H9 (cell line): ENCODE data around the gene FTO. TPM values are rescaled to one million over a fixed set of nuclear protein-coding genes. Genes with fewer than 3 reads are reported as not detected.

Source experiments
- DNase-seq: peaks from one replicate; pipeline ENCODE4 v3.0.0-alpha.2; 2017
- H2AFZ ChIP-seq: one replicate; pipeline ENCODE4 v1.6.1; 2013; ENCODE audit warnings: mild to moderate bottlenecking, low read length, control low read depth, moderate library complexity
- H2AK5ac ChIP-seq: 2 replicates; pipeline ENCODE4 v1.6.1; 2013; ENCODE audit warnings: low read length, control low read depth, mixed read lengths; ENCODE audit not compliant: insufficient read length
- H2BK120ac ChIP-seq: one replicate; pipeline ENCODE4 v1.6.1; 2013; ENCODE audit warnings: low read depth, mild to moderate bottlenecking, low read length, control low read depth, inconsistent platforms; ENCODE audit not compliant: poor library complexity, severe bottlenecking
- H2BK12ac ChIP-seq: 2 replicates; pipeline ENCODE4 v1.6.1; 2013; ENCODE audit warnings: low read length, control low read depth, mixed read lengths, low read depth; ENCODE audit not compliant: insufficient read length
- H2BK15ac ChIP-seq: 2 replicates; pipeline ENCODE4 v1.6.1; 2013; ENCODE audit warnings: low read depth, low read length, control low read depth
- H2BK20ac ChIP-seq: one replicate; pipeline ENCODE4 v1.6.1; 2013; ENCODE audit warnings: low read depth, mild to moderate bottlenecking, low read length, control low read depth, inconsistent platforms; ENCODE audit not compliant: poor library complexity, severe bottlenecking
- H2BK5ac ChIP-seq: 2 replicates; pipeline ENCODE4 v1.6.1; 2013; ENCODE audit warnings: low read length, control low read depth, mixed read lengths; ENCODE audit not compliant: insufficient read length
- H3K14ac ChIP-seq: 2 replicates; pipeline ENCODE4 v1.6.1; 2013; ENCODE audit warnings: low read length, control low read depth; ENCODE audit not compliant: insufficient read depth
- H3K18ac ChIP-seq: 2 replicates; pipeline ENCODE4 v1.6.1; 2013; ENCODE audit warnings: low read depth, mild to moderate bottlenecking, mixed read lengths, low read length, control low read depth; ENCODE audit not compliant: insufficient read length
- H3K23ac ChIP-seq: 2 replicates; pipeline ENCODE4 v1.6.1; 2013; ENCODE audit warnings: low read length, control low read depth, mixed read lengths, low read depth; ENCODE audit not compliant: insufficient read length
- H3K23me2 ChIP-seq: 2 replicates; pipeline ENCODE4 v1.6.1; 2013; ENCODE audit warnings: low read depth, mild to moderate bottlenecking, mixed read lengths, low read length, control low read depth; ENCODE audit not compliant: insufficient read length, poor library complexity, severe bottlenecking
- H3K27ac ChIP-seq: 2 replicates; pipeline ENCODE4 v1.5.1; 2013; ENCODE audit warnings: low read length, control low read depth, mixed read lengths, low read depth; ENCODE audit not compliant: insufficient read length
- H3K27me3 ChIP-seq: 2 replicates; pipeline ENCODE4 v1.6.1; 2013; ENCODE audit warnings: low read length, control low read depth, inconsistent platforms; ENCODE audit not compliant: insufficient read depth
- H3K4ac ChIP-seq: 2 replicates; pipeline ENCODE4 v1.6.1; 2013; ENCODE audit warnings: low read depth, mild to moderate bottlenecking, control low read depth, inconsistent platforms, low read length, moderate library complexity
- H3K4me1 ChIP-seq: 2 replicates; pipeline ENCODE4 v1.6.1; 2013; ENCODE audit warnings: low read length, control low read depth, inconsistent platforms; ENCODE audit not compliant: insufficient read depth
- H3K4me2 ChIP-seq: 2 replicates; pipeline ENCODE4 v1.6.1; 2013; ENCODE audit warnings: low read length, control low read depth, mixed read lengths; ENCODE audit not compliant: insufficient read length, insufficient read depth
- H3K56ac ChIP-seq: 2 replicates; pipeline ENCODE4 v1.6.1; 2013; ENCODE audit warnings: low read depth, mild to moderate bottlenecking, mixed read lengths, low read length, control low read depth; ENCODE audit not compliant: insufficient read length
- H3K79me1 ChIP-seq: 2 replicates; pipeline ENCODE4 v1.6.1; 2013; ENCODE audit warnings: low read depth, mild to moderate bottlenecking, moderate library complexity, low read length, control low read depth, inconsistent platforms; ENCODE audit not compliant: insufficient read depth, poor library complexity, severe bottlenecking
- H3K79me2 ChIP-seq: 2 replicates; pipeline ENCODE4 v1.6.1; 2013; ENCODE audit warnings: low read length, control low read depth, inconsistent platforms; ENCODE audit not compliant: insufficient read depth
- H3K9ac ChIP-seq: 2 replicates; pipeline ENCODE4 v1.6.1; 2013; ENCODE audit warnings: low read length, control low read depth, mixed read lengths; ENCODE audit not compliant: insufficient read length; ENCODE audit errors: extremely low read depth
- H3K9me3 ChIP-seq: one replicate; pipeline ENCODE4 v1.6.1; 2013; ENCODE audit warnings: low read depth, low read length, inconsistent platforms; ENCODE audit not compliant: control insufficient read depth
- H3T11ph ChIP-seq: one replicate; pipeline ENCODE4 v1.6.1; 2013; ENCODE audit warnings: mild to moderate bottlenecking, low read length, control low read depth, inconsistent platforms
- H4K20me1 ChIP-seq: one replicate; pipeline ENCODE4 v1.6.1; 2013; ENCODE audit not compliant: control insufficient read depth, insufficient read length, insufficient read depth
- H4K5ac ChIP-seq: 2 replicates; pipeline ENCODE4 v1.6.1; 2013; ENCODE audit warnings: low read depth, mild to moderate bottlenecking, mixed read lengths, low read length, control low read depth; ENCODE audit not compliant: insufficient read length
- H4K8ac ChIP-seq: replicated peaks from 2 replicates; pipeline ENCODE4 v1.6.1; 2013; ENCODE audit warnings: low read length, control low read depth, mixed read lengths, low read depth; ENCODE audit not compliant: insufficient read length
- H4K91ac ChIP-seq: 2 replicates; pipeline ENCODE4 v1.6.1; 2013; ENCODE audit warnings: low read depth, mild to moderate bottlenecking, moderate library complexity, mixed read lengths, low read length, control low read depth; ENCODE audit not compliant: insufficient read length
- H3K27ac Mint-ChIP-seq, 3 experiments: 2 replicates in 2 of 3; 3 replicates in 1 of 3; pipeline ENCODE4 v1.8.0; 2020 to 2021; ENCODE audit warnings: mixed read lengths in 3 of 3, mild to moderate bottlenecking in 1 of 3, moderate library complexity in 1 of 3
- H3K27me3 Mint-ChIP-seq: 2 replicates; pipeline ENCODE4 v1.8.0; 2021; ENCODE audit warnings: low read depth, mild to moderate bottlenecking, moderate library complexity, mixed read lengths
- H3K36me3 Mint-ChIP-seq, 3 experiments: 2 replicates in 2 of 3; 3 replicates in 1 of 3; pipeline ENCODE4 v1.8.0; 2020 to 2021; ENCODE audit warnings: low read depth in 3 of 3, mixed read lengths in 3 of 3; ENCODE audit not compliant: insufficient read depth in 1 of 3
- H3K4me1 Mint-ChIP-seq, 2 experiments: 2 replicates each; pipeline ENCODE4 v1.8.0; 2020; ENCODE audit warnings: mixed read lengths in 2 of 2
- H3K4me3 Mint-ChIP-seq, 2 experiments: 2 replicates in 1 of 2; 3 replicates in 1 of 2; pipeline ENCODE4 v1.8.0; 2020 to 2021; ENCODE audit warnings: mild to moderate bottlenecking in 2 of 2, mixed read lengths in 2 of 2, moderate library complexity in 1 of 2
- H3K9me3 Mint-ChIP-seq, 2 experiments: 2 replicates in 1 of 2; 3 replicates in 1 of 2; pipeline ENCODE4 v1.8.0; 2020; ENCODE audit warnings: mild to moderate bottlenecking in 2 of 2, mixed read lengths in 2 of 2, moderate library complexity in 1 of 2
- WGBS: extraction: QIAGEN DNeasy Blood & Tissue Kit; methylation state at CpG from one replicate; pipeline ENCODE4 v1.1.7; 2013; ENCODE audit warnings: missing lambda C conversion rate, low lambda C conversion rate, mixed read lengths; ENCODE audit not compliant: insufficient read length; ENCODE audit errors: extremely low coverage; 5-methylcytosine and 5-hydroxymethylcytosine counted together
- total RNA-seq: library from RNA; stranded (reverse); gene quantifications from 2 replicates; pipeline ENCODE4 v1.2.1, GENCODE V29; 2021
- TF ChIP-seq, protein P1 (sequence below): fragments of 200-600 bp; sonication (generic); conservative IDR thresholded peaks from 3 replicates; pipeline ENCODE4 v1.8.0; 2021; ENCODE audit warnings: antibody characterized with exemption, mild to moderate bottlenecking

The FTO gene
- total RNA-seq, 1 experiment from 2014 or later = 67.9 TPM

- no peaks in the 10 kb centered on the region for H3K4me1 ChIP-seq
- no peak overlapping the region for H3K56ac ChIP-seq
- H2BK12ac ChIP-seq = no peak overlapping the region
- no peaks in the 10 kb centered on the region for H3K27me3 ChIP-seq
- H2BK120ac ChIP-seq = no peak overlapping the region
- Mint-ChIP-seq H3K27me3 (no peaks in the 10 kb centered on the region), H3K36me3 (no peaks in the 10 kb centered on the region), H3K27ac (no peak overlapping the region; a peak in 1 of 7 replicates), H3K4me1 (peaks cover 3 to 5% of the 10 kb centered on the region in 2 experiments; a peak in 3 of 4 replicates), H3K9me3 (no peaks in the 10 kb centered on the region), H3K4me3 (no peak overlapping the region)
- no peaks in the 10 kb centered on the region for H3K79me2 ChIP-seq
- no peak overlapping the region for H4K8ac ChIP-seq
- no peak overlapping the region for H3K18ac ChIP-seq
- H3K23ac ChIP-seq = no peak overlapping the region
- H2BK15ac ChIP-seq = no peak overlapping the region
- no CpG with 5 or more reads among the region's 1 CpG for WGBS
- no peaks in the 10 kb centered on the region for H3K23me2 ChIP-seq
- DNase-seq = no peak
- no peaks in the 10 kb centered on the region for H3K9me3 ChIP-seq
- H3K9ac ChIP-seq = no peak overlapping the region
- no peak overlapping the region for H3K14ac ChIP-seq
- no peak overlapping the region for H3K4ac ChIP-seq
- H3K79me1 ChIP-seq = no peaks in the 10 kb centered on the region
- H4K91ac ChIP-seq = no peak overlapping the region
- H4K20me1 ChIP-seq = no peaks in the 10 kb centered on the region
- H3K4me2 ChIP-seq = no peak overlapping the region
- no peak overlapping the region for H2BK20ac ChIP-seq
- TF ChIP-seq, protein P1, sequence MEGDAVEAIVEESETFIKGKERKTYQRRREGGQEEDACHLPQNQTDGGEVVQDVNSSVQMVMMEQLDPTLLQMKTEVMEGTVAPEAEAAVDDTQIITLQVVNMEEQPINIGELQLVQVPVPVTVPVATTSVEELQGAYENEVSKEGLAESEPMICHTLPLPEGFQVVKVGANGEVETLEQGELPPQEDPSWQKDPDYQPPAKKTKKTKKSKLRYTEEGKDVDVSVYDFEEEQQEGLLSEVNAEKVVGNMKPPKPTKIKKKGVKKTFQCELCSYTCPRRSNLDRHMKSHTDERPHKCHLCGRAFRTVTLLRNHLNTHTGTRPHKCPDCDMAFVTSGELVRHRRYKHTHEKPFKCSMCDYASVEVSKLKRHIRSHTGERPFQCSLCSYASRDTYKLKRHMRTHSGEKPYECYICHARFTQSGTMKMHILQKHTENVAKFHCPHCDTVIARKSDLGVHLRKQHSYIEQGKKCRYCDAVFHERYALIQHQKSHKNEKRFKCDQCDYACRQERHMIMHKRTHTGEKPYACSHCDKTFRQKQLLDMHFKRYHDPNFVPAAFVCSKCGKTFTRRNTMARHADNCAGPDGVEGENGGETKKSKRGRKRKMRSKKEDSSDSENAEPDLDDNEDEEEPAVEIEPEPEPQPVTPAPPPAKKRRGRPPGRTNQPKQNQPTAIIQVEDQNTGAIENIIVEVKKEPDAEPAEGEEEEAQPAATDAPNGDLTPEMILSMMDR = no peak
- H4K5ac ChIP-seq = no peak overlapping the region
- no peak overlapping the region for H2AK5ac ChIP-seq
- H3K27ac ChIP-seq = no peak overlapping the region
- no peak overlapping the region for H3T11ph ChIP-seq
- H2BK5ac ChIP-seq = no peak overlapping the region
- no peak overlapping the region for H2AFZ ChIP-seq
Measured at GRCh38 chr16:53768593-53768992, 64.6 kb downstream of the FTO start.
